ENCODE measurements around the gene IZUMO1R. TPM values are rescaled to one million over a fixed set of nuclear protein-coding genes. Genes with fewer than 3 reads are reported as not detected.

The IZUMO1R gene
- total and polyA plus RNA-seq, 4 donors: 0.21 TPM; not detected in 3

GRCh38 chr11:94322501-94322900 is 18.1 kb downstream of the IZUMO1R start:
- 79% methylated on average over 3 of the region's 3 CpGs for WGBS
- no peak for DNase-seq (ENCODE audit: low spot score)
- no peak overlapping the region for H3K9ac ChIP-seq (ENCODE audit: low read depth in 1 of 2, low read length in 2 of 2)
- H3K27ac ChIP-seq (ENCODE audit: low read depth in 1 of 2, low read length in 2 of 2): no peak overlapping the region
- H3K36me3 ChIP-seq (ENCODE audit: control insufficient read depth in 4 of 4, insufficient read depth in 3 of 4, low read depth in 1 of 4, low read length in 3 of 4): no peaks in the 10 kb centered on the region
- no peak overlapping the region for H3K4me3 ChIP-seq (ENCODE audit: low read depth in 1 of 3, low read length in 3 of 3)
- TF ChIP-seq, protein P1, sequence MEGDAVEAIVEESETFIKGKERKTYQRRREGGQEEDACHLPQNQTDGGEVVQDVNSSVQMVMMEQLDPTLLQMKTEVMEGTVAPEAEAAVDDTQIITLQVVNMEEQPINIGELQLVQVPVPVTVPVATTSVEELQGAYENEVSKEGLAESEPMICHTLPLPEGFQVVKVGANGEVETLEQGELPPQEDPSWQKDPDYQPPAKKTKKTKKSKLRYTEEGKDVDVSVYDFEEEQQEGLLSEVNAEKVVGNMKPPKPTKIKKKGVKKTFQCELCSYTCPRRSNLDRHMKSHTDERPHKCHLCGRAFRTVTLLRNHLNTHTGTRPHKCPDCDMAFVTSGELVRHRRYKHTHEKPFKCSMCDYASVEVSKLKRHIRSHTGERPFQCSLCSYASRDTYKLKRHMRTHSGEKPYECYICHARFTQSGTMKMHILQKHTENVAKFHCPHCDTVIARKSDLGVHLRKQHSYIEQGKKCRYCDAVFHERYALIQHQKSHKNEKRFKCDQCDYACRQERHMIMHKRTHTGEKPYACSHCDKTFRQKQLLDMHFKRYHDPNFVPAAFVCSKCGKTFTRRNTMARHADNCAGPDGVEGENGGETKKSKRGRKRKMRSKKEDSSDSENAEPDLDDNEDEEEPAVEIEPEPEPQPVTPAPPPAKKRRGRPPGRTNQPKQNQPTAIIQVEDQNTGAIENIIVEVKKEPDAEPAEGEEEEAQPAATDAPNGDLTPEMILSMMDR (IDR thresholded peaks at IDR 0.05; ENCODE audit: low read depth, low read length, missing input control): no peak
- TF ChIP-seq TAF1 (conservative IDR thresholded peaks at IDR 0.05) (no peak), NR2F2 (IDR thresholded peaks at IDR 0.05) (no peak), YY1 (IDR thresholded peaks at IDR 0.05) (no peak), ZBTB33 (IDR thresholded peaks at IDR 0.05) (no peak), FOXA2 (IDR thresholded peaks at IDR 0.05) (no peak)
- TF ChIP-seq, protein P2, sequence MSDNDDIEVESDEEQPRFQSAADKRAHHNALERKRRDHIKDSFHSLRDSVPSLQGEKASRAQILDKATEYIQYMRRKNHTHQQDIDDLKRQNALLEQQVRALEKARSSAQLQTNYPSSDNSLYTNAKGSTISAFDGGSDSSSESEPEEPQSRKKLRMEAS (IDR thresholded peaks at IDR 0.05): no peak
- peaks cover 0 to 2% (median 0%) of the 10 kb centered on the region in 4 donors for H3K9me3 ChIP-seq (ENCODE audit: control insufficient read depth in 4 of 4, low read length in 3 of 4)
- H3K27me3 ChIP-seq (ENCODE audit: control insufficient read depth in 4 of 4, insufficient read depth in 4 of 4, low read length in 3 of 4): no peaks in the 10 kb centered on the region
- H3K4me1 ChIP-seq (ENCODE audit: control insufficient read depth in 4 of 4, insufficient read depth in 4 of 4, low read length in 3 of 4): no peaks in the 10 kb centered on the region

- no peaks in the 10 kb centered on the region for H3K36me3 ChIP-seq (ENCODE audit: control insufficient read depth in 4 of 4, insufficient read depth in 3 of 4, low read depth in 1 of 4, low read length in 3 of 4)
- H3K9ac ChIP-seq (ENCODE audit: low read depth in 1 of 2, low read length in 2 of 2): no peak overlapping the region
- WGBS: 18% methylated on average over 1 of the region's 1 CpG
- peaks cover 0 to 2% (median 0%) of the 10 kb centered on the region in 4 donors for H3K9me3 ChIP-seq (ENCODE audit: control insufficient read depth in 4 of 4, low read length in 3 of 4)
- TF ChIP-seq FOXA1 (IDR thresholded peaks at IDR 0.05) (no peak), TAF1 (conservative IDR thresholded peaks at IDR 0.05) (no peak), JUND (IDR thresholded peaks at IDR 0.05) (no peak), HNF4G (IDR thresholded peaks at IDR 0.05) (no peak), FOXA2 (IDR thresholded peaks at IDR 0.05) (no peak), RAD21 (IDR thresholded peaks at IDR 0.05) (peak; percentile 28 to 60), NR2F2 (IDR thresholded peaks at IDR 0.05) (no peak), SP1 (IDR thresholded peaks at IDR 0.05) (no peak), RXRA (IDR thresholded peaks at IDR 0.05) (no peak), ATF3 (IDR thresholded peaks at IDR 0.05) (no peak)
- TF ChIP-seq, protein P1 (IDR thresholded peaks at IDR 0.05; ENCODE audit: low read depth, low read length, missing input control): peak; percentile 29
- H3K4me1 ChIP-seq (ENCODE audit: control insufficient read depth in 4 of 4, insufficient read depth in 4 of 4, low read length in 3 of 4): no peaks in the 10 kb centered on the region
- no peak overlapping the region for H3K4me3 ChIP-seq (ENCODE audit: low read depth in 1 of 3, low read length in 3 of 3)
- no peak overlapping the region for H3K27ac ChIP-seq (ENCODE audit: low read depth in 1 of 2, low read length in 2 of 2)
- DNase-seq (ENCODE audit: low spot score): peak; percentile 56
- no peaks in the 10 kb centered on the region for H3K27me3 ChIP-seq (ENCODE audit: control insufficient read depth in 4 of 4, insufficient read depth in 4 of 4, low read length in 3 of 4)
Observed at GRCh38 chr11:94325681-94326080, 21.3 kb downstream of the IZUMO1R start.
